Measurements from ENCODE around the gene DUOX2.

Gene DUOX2

GRCh38 chr15:45093013-45093412 is 21.0 kb downstream of the DUOX2 start (continued):
- no peak for TF ChIP-seq PRDM4 (tag by site-specific recombination; IDR thresholded peaks at IDR 0.05)

GRCh38 chr15:45091576-45091975 is 22.4 kb downstream of the DUOX2 start:
- Histone ChIP-seq H3K36me3 (ENCODE audit: control insufficient read depth in 2 of 2, insufficient read depth in 1 of 2, low read length in 2 of 2) (no peaks in the 10 kb centered on the region), H3K9me3 (ENCODE audit: control insufficient read depth, insufficient read depth, low read depth, low read length) (no peaks in the 10 kb centered on the region), H3K27ac (ENCODE audit: extremely low read depth, low read depth, low read length) (no peak overlapping the region), H3K4me1 (ENCODE audit: control insufficient read depth, insufficient read depth, low read length) (peaks cover 3% of the 10 kb centered on the region; the same call in 1 of the 2 replicates), H3K4me3 (ENCODE audit: low read depth, low read length) (no peak overlapping the region)
- TF ChIP-seq ZNF747 (tag by site-specific recombination; IDR thresholded peaks at IDR 0.05): no peak
- TF ChIP-seq ZNF121 (tag by site-specific recombination; IDR thresholded peaks at IDR 0.05): no peak
- no peak for TF ChIP-seq REST (tag by site-specific recombination; IDR thresholded peaks at IDR 0.05)
- TF ChIP-seq ZNF792 (tag by site-specific recombination; IDR thresholded peaks at IDR 0.05): no peak
- no peak for TF ChIP-seq ZNF10 (tag by site-specific recombination; IDR thresholded peaks at IDR 0.05)
- no peak for TF ChIP-seq ZNF391 (tag by site-specific recombination; IDR thresholded peaks at IDR 0.05; ENCODE audit: borderline replicate concordance, low read depth)
- TF ChIP-seq ZNF16 (tag by site-specific recombination; IDR thresholded peaks at IDR 0.05; ENCODE audit: low read depth): no peak
- TF ChIP-seq ZNF335 (tag by site-specific recombination; conservative IDR thresholded peaks at IDR 0.05): no peak
- TF ChIP-seq CTCF (tag by site-specific recombination; IDR thresholded peaks at IDR 0.05): no peak
- no peak for TF ChIP-seq ZBTB49 (tag by site-specific recombination; IDR thresholded peaks at IDR 0.05; ENCODE audit: low read depth)
- no peak for TF ChIP-seq ZNF394 (tag by site-specific recombination; IDR thresholded peaks at IDR 0.05; ENCODE audit: borderline replicate concordance)
- TF ChIP-seq BCL11A (tag by site-specific recombination; IDR thresholded peaks at IDR 0.05; ENCODE audit: low read depth): no peak
- no peak for TF ChIP-seq ZFP37 (tag by site-specific recombination; IDR thresholded peaks at IDR 0.05)
- no peak for TF ChIP-seq ZNF843 (tag by site-specific recombination; IDR thresholded peaks at IDR 0.05)
- TF ChIP-seq ZNF114 (tag by site-specific recombination; IDR thresholded peaks at IDR 0.05): no peak
- TF ChIP-seq ZSCAN16 (tag by site-specific recombination; IDR thresholded peaks at IDR 0.05): no peak
- TF ChIP-seq ZNF404 (tag by site-specific recombination; IDR thresholded peaks at IDR 0.05): no peak
- no peak for TF ChIP-seq ZSCAN5A (tag by site-specific recombination; IDR thresholded peaks at IDR 0.05)
- ChIA-PET CTCF (interaction anchor here (0.6 kb wide), 1 partner anchor 278 kb away, joined by 3 read pairs; no protein-coding TSS in a partner anchor), POLR2A (no interaction called here)

Measured in HEK293 (cell line).